GM23338 (cell line): Measurements from ENCODE around the gene OR5C1. TPM values are rescaled to one million over a fixed set of nuclear protein-coding genes. Genes with fewer than 3 reads are reported as not detected.

ENCODE experiments used
- ATAC-seq: fragments of 200-7000 bp; cut with Tn5 transposase; 3 replicates; pipeline ENCODE4 v1.9.1; 2020
- DNase-seq: peaks from one replicate; pipeline ENCODE4 v3.0.0-alpha.2; 2015; ENCODE audit warnings: low spot score
- H2AFZ ChIP-seq: fragments of 200-600 bp; sonication (generic); 2 replicates; pipeline ENCODE4 v1.8.0; 2016; ENCODE audit warnings: antibody characterized with exemption, mild to moderate bottlenecking, moderate library complexity
- H3F3A ChIP-seq: fragments of 200-600 bp; sonication (generic); replicated peaks from 2 replicates; pipeline ENCODE4 v1.8.0; 2017; ENCODE audit warnings: antibody characterized with exemption, mixed run types, low read depth
- H3K27ac ChIP-seq: fragments of 200-600 bp; sonication (generic); 2 replicates; pipeline ENCODE4 v1.6.1; 2016; ENCODE audit warnings: low read depth
- H3K27me3 ChIP-seq: fragments of 200-600 bp; sonication (generic); 2 replicates; pipeline ENCODE4 v1.8.0; 2016; ENCODE audit warnings: mild to moderate bottlenecking, mixed run types, moderate library complexity; ENCODE audit not compliant: insufficient read depth
- H3K36me3 ChIP-seq: fragments of 200-600 bp; sonication (generic); 2 replicates; pipeline ENCODE4 v1.8.0; 2016; ENCODE audit warnings: mild to moderate bottlenecking; ENCODE audit not compliant: insufficient read depth
- H3K4me1 ChIP-seq: fragments of 200-600 bp; sonication (generic); 2 replicates; pipeline ENCODE4 v1.8.0; 2016; ENCODE audit warnings: mild to moderate bottlenecking, moderate library complexity; ENCODE audit not compliant: insufficient read depth
- H3K4me2 ChIP-seq: fragments of 200-600 bp; sonication (generic); 2 replicates; pipeline ENCODE4 v1.7.1; 2017; ENCODE audit warnings: mixed run types
- H3K4me3 ChIP-seq: fragments of 200-600 bp; sonication (generic); 2 replicates; pipeline ENCODE4 v1.6.1; 2016; ENCODE audit warnings: mixed run types
- H3K79me2 ChIP-seq: fragments of 200-600 bp; sonication (generic); replicated peaks from 2 replicates; pipeline ENCODE4 v1.8.0; 2017; ENCODE audit warnings: mild to moderate bottlenecking; ENCODE audit not compliant: insufficient read depth
- H3K9me2 ChIP-seq: fragments of 200-600 bp; sonication (generic); 2 replicates; pipeline ENCODE4 v1.8.0; 2017; ENCODE audit not compliant: insufficient read depth
- H4K20me1 ChIP-seq: fragments of 200-600 bp; sonication (generic); replicated peaks from 2 replicates; pipeline ENCODE4 v1.8.0; 2017; ENCODE audit warnings: mild to moderate bottlenecking; ENCODE audit not compliant: insufficient read depth
- H3K27ac Mint-ChIP-seq: 2 replicates; pipeline ENCODE4 v1.8.0; 2020; ENCODE audit warnings: inconsistent platforms, mild to moderate bottlenecking, moderate library complexity, mixed read lengths
- H3K27me3 Mint-ChIP-seq: 3 replicates; pipeline ENCODE4 v1.8.0; 2022; ENCODE audit warnings: low read depth, mild to moderate bottlenecking, moderate library complexity, mixed read lengths, inconsistent platforms; ENCODE audit not compliant: insufficient read depth, poor library complexity
- H3K36me3 Mint-ChIP-seq: 3 replicates; pipeline ENCODE4 v1.8.0; 2021; ENCODE audit warnings: low read depth, mild to moderate bottlenecking, inconsistent platforms, moderate library complexity, mixed read lengths
- H3K4me1 Mint-ChIP-seq: 3 replicates; pipeline ENCODE4 v1.8.0; 2020; ENCODE audit warnings: mild to moderate bottlenecking, inconsistent platforms, mixed read lengths
- H3K4me3 Mint-ChIP-seq: 3 replicates; pipeline ENCODE4 v1.8.0; 2021; ENCODE audit warnings: moderate library complexity, mild to moderate bottlenecking, inconsistent platforms, mixed read lengths
- H3K9me3 Mint-ChIP-seq: 3 replicates; pipeline ENCODE4 v1.8.0; 2020; ENCODE audit warnings: moderate library complexity, mild to moderate bottlenecking, inconsistent platforms, mixed read lengths
- CREB1 ChIP-seq: fragments of 250-450 bp; sonication (Bioruptor Pico); IDR thresholded peaks from 2 replicates; pipeline ENCODE4 v1.5.0; 2020; ENCODE audit warnings: low read depth, mild to moderate bottlenecking, moderate library complexity
- EZH2 ChIP-seq: fragments of 200-600 bp; sonication (generic); IDR thresholded peaks from one replicate; pipeline ENCODE4 v1.8.0; 2017; ENCODE audit warnings: antibody characterized with exemption, mild to moderate bottlenecking, low read depth; ENCODE audit not compliant: unreplicated experiment
- EZH2phosphoT487 ChIP-seq: fragments of 200-600 bp; sonication (generic); IDR thresholded peaks from one replicate; pipeline ENCODE4 v1.8.1; 2018; ENCODE audit warnings: antibody characterized with exemption; ENCODE audit not compliant: unreplicated experiment
- JUNB ChIP-seq: IDR thresholded peaks from one replicate; pipeline ENCODE4 v1.6.1; 2016; ENCODE audit warnings: antibody characterized with exemption; ENCODE audit not compliant: unreplicated experiment
- NANOG ChIP-seq: IDR thresholded peaks from 2 replicates; pipeline ENCODE4 v1.6.1; 2016; ENCODE audit warnings: antibody characterized with exemption, borderline replicate concordance
- POLR2AphosphoS5 ChIP-seq: IDR thresholded peaks from 2 replicates; pipeline ENCODE4 v1.6.1; 2016; ENCODE audit warnings: antibody characterized with exemption, low read depth
- STAT1 ChIP-seq: IDR thresholded peaks from one replicate; pipeline ENCODE4 v1.6.1; 2016; ENCODE audit warnings: antibody characterized with exemption; ENCODE audit not compliant: unreplicated experiment
- ZNF114 ChIP-seq: fragments of 250-450 bp; sonication (Bioruptor Pico); IDR thresholded peaks from 2 replicates; pipeline ENCODE4 v1.5.0; 2020; ENCODE audit warnings: mild to moderate bottlenecking, moderate library complexity
- ZNF331 ChIP-seq: fragments of 250-450 bp; sonication (Bioruptor Pico); IDR thresholded peaks from 2 replicates; pipeline ENCODE4 v1.5.0; 2020; ENCODE audit warnings: low read depth, mild to moderate bottlenecking, moderate library complexity
- ZNF462 ChIP-seq: fragments of 250-450 bp; sonication (Bioruptor Pico); IDR thresholded peaks from 2 replicates; pipeline ENCODE4 v1.5.0; 2020; ENCODE audit warnings: mild to moderate bottlenecking, moderate library complexity
- long read RNA-seq: library from polyadenylated mRNA; unstranded; transcript quantifications from one replicate; pipeline ENCODE4 v2.0.0, GENCODE V29; 2020; ENCODE audit not compliant: unreplicated experiment
- polyA plus RNA-seq: library from polyadenylated mRNA; unstranded; fragments of >200 nt; fragmentation: Nextera tagmentation; extraction: Ambion mirVana; gene quantifications from 2 replicates; pipeline ENCODE4 v1.2.1, GENCODE V29; 2016
- total RNA-seq: library from RNA; depleted of rRNA; stranded (reverse); fragments of >200 nt; shearing (Covaris generic); gene quantifications from 2 replicates; pipeline ENCODE4 v1.2.3, GENCODE V29; 2014; rRNA removed
- TF ChIP-seq, protein P1 (sequence below): IDR thresholded peaks from 2 replicates; pipeline ENCODE4 v1.6.1; 2016; ENCODE audit warnings: antibody characterized with exemption
- TF ChIP-seq, protein P2 (sequence below), 2 experiments: fragments of 200-600 bp in 1 of 2; sonication (generic) in 1 of 2; conservative IDR thresholded peaks; 2 replicates each; pipeline versions ENCODE4 v1.5.1 to v1.6.1; 2016 to 2017; ENCODE audit warnings: antibody characterized with exemption in 2 of 2, low read depth in 2 of 2, mild to moderate bottlenecking in 2 of 2, moderate library complexity in 1 of 2
- TF ChIP-seq, protein P3 (sequence below): IDR thresholded peaks from one replicate; pipeline ENCODE4 v1.6.1; 2018; ENCODE audit warnings: antibody characterized with exemption; ENCODE audit not compliant: unreplicated experiment

OR5C1 gene
- not detected in 2 replicates for total RNA-seq
- not detected in 2 replicates for polyA plus RNA-seq
- long read RNA-seq = 0 reads

DNA sequence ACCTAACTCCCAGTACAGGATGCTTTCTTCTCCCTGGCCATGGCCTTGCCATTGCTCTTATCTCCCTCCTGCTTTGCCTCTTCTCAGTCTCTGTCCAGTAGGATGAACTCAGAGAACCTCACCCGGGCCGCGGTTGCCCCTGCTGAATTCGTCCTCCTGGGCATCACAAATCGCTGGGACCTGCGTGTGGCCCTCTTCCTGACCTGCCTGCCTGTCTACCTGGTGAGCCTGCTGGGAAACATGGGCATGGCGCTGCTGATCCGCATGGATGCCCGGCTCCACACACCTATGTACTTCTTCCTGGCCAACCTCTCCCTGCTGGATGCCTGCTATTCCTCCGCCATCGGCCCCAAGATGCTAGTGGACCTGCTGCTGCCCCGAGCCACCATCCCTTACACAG lies at the start of gene OR5C1:
Gene OR5C1, plus strand, starts transcription at position 103 of the 400 bp plus-strand sequence. Its CDS starts 0 bp downstream, at position 103.
- Histone ChIP-seq H3K36me3 (no peaks in the 10 kb centered on the region), H4K20me1 (no peaks in the 10 kb centered on the region), H2AFZ (no peak within 1 kb of the TSS), H3K27ac (no peak within 1 kb of the TSS), H3K79me2 (no peaks in the 10 kb centered on the region), H3K27me3 (no peaks in the 10 kb centered on the region), H3K4me2 (no peak within 1 kb of the TSS), H3K4me3 (no peak within 1 kb of the TSS), H3K9me2 (0 out of 2 replicates have a peak, but pooled peaks cover 2% of the 10 kb centered on the region), H3F3A (no peaks in the 10 kb centered on the region), H3K4me1 (no peaks in the 10 kb centered on the region)
- peaks cover 8% of the 10 kb centered on the region for H3K27me3 Mint-ChIP-seq
- ATAC-seq (no peak), DNase-seq (no peak)
- TF ChIP-seq, protein P1, sequence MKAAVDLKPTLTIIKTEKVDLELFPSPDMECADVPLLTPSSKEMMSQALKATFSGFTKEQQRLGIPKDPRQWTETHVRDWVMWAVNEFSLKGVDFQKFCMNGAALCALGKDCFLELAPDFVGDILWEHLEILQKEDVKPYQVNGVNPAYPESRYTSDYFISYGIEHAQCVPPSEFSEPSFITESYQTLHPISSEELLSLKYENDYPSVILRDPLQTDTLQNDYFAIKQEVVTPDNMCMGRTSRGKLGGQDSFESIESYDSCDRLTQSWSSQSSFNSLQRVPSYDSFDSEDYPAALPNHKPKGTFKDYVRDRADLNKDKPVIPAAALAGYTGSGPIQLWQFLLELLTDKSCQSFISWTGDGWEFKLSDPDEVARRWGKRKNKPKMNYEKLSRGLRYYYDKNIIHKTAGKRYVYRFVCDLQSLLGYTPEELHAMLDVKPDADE = no peak
- TF ChIP-seq ZNF462 (CRISPR knock-in tag) (no peak), POLR2AphosphoS5 (no peak), NANOG (no peak), EZH2phosphoT487 (no peak), ZNF331 (CRISPR knock-in tag) (no peak), CREB1 (CRISPR knock-in tag) (no peak), ZNF114 (CRISPR knock-in tag) (no peak), STAT1 (no peak), JUNB (no peak), EZH2 (no peak)
- TF ChIP-seq, protein P2, sequence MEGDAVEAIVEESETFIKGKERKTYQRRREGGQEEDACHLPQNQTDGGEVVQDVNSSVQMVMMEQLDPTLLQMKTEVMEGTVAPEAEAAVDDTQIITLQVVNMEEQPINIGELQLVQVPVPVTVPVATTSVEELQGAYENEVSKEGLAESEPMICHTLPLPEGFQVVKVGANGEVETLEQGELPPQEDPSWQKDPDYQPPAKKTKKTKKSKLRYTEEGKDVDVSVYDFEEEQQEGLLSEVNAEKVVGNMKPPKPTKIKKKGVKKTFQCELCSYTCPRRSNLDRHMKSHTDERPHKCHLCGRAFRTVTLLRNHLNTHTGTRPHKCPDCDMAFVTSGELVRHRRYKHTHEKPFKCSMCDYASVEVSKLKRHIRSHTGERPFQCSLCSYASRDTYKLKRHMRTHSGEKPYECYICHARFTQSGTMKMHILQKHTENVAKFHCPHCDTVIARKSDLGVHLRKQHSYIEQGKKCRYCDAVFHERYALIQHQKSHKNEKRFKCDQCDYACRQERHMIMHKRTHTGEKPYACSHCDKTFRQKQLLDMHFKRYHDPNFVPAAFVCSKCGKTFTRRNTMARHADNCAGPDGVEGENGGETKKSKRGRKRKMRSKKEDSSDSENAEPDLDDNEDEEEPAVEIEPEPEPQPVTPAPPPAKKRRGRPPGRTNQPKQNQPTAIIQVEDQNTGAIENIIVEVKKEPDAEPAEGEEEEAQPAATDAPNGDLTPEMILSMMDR (conservative IDR thresholded peaks at IDR 0.05; ENCODE audit: low read depth in 2 of 2) = no peak
- TF ChIP-seq, protein P3, sequence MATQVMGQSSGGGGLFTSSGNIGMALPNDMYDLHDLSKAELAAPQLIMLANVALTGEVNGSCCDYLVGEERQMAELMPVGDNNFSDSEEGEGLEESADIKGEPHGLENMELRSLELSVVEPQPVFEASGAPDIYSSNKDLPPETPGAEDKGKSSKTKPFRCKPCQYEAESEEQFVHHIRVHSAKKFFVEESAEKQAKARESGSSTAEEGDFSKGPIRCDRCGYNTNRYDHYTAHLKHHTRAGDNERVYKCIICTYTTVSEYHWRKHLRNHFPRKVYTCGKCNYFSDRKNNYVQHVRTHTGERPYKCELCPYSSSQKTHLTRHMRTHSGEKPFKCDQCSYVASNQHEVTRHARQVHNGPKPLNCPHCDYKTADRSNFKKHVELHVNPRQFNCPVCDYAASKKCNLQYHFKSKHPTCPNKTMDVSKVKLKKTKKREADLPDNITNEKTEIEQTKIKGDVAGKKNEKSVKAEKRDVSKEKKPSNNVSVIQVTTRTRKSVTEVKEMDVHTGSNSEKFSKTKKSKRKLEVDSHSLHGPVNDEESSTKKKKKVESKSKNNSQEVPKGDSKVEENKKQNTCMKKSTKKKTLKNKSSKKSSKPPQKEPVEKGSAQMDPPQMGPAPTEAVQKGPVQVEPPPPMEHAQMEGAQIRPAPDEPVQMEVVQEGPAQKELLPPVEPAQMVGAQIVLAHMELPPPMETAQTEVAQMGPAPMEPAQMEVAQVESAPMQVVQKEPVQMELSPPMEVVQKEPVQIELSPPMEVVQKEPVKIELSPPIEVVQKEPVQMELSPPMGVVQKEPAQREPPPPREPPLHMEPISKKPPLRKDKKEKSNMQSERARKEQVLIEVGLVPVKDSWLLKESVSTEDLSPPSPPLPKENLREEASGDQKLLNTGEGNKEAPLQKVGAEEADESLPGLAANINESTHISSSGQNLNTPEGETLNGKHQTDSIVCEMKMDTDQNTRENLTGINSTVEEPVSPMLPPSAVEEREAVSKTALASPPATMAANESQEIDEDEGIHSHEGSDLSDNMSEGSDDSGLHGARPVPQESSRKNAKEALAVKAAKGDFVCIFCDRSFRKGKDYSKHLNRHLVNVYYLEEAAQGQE = no peak
- no peaks in the 10 kb centered on the region for H3K4me1 Mint-ChIP-seq
- peaks cover 76% of the 10 kb centered on the region for H3K9me3 Mint-ChIP-seq
- H3K27ac Mint-ChIP-seq = no peak within 1 kb of the TSS
- H3K4me3 Mint-ChIP-seq = no peak within 1 kb of the TSS
- H3K36me3 Mint-ChIP-seq = peaks cover 12% of the 10 kb centered on the region
